HL-60 (cell line): ENCODE data around the gene ARMS2.

Experiments used
- GABPA ChIP-seq: IDR thresholded peaks from 2 replicates; pipeline ENCODE4 v1.6.1; 2012; ENCODE audit warnings: low read depth
- TF ChIP-seq, protein P1 (sequence below): IDR thresholded peaks from one replicate; pipeline ENCODE4 v1.5.1; 2011; ENCODE audit warnings: low read length, control low read depth, inconsistent platforms; ENCODE audit not compliant: insufficient read depth
- TF ChIP-seq, protein P2 (sequence below): IDR thresholded peaks from 2 replicates; pipeline ENCODE4 v1.6.1; 2012; ENCODE audit warnings: low read depth; ENCODE audit not compliant: insufficient replicate concordance

DNA sequence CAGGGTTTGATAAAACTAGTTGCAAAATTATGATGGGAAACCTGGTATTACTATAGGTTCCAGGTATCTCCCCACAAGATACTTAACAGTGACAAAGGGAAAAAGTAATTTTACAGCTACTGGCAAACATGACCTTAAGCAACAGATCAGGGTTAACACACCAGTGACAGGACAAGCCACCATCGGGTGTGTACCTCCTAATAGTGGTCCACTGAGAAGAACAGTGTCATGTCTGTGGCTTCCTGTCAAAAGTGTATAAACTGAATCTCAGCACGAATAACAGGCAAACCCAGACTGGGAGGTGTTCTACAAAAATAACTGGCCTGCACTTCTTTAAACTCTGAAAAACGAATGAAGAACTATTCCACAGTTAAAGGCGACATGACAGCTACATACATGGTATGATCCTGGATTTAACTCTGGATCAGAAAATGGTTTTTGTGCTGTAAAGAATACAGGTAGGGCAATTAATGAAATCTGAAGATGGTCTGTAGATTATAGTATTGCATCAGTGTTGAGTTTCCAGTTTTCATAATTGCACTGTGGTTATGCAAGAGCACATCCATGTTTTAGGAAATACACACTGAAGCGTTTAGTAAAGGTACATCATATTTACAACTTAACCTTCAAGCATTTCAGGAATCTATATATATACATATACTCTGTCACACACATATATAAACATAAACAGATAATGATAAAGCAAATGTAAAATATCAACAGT lies 32.0 kb upstream of the ARMS2 start:
- TF ChIP-seq, protein P1, sequence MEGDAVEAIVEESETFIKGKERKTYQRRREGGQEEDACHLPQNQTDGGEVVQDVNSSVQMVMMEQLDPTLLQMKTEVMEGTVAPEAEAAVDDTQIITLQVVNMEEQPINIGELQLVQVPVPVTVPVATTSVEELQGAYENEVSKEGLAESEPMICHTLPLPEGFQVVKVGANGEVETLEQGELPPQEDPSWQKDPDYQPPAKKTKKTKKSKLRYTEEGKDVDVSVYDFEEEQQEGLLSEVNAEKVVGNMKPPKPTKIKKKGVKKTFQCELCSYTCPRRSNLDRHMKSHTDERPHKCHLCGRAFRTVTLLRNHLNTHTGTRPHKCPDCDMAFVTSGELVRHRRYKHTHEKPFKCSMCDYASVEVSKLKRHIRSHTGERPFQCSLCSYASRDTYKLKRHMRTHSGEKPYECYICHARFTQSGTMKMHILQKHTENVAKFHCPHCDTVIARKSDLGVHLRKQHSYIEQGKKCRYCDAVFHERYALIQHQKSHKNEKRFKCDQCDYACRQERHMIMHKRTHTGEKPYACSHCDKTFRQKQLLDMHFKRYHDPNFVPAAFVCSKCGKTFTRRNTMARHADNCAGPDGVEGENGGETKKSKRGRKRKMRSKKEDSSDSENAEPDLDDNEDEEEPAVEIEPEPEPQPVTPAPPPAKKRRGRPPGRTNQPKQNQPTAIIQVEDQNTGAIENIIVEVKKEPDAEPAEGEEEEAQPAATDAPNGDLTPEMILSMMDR: no peak
- TF ChIP-seq GABPA: no peak
- TF ChIP-seq, protein P2, sequence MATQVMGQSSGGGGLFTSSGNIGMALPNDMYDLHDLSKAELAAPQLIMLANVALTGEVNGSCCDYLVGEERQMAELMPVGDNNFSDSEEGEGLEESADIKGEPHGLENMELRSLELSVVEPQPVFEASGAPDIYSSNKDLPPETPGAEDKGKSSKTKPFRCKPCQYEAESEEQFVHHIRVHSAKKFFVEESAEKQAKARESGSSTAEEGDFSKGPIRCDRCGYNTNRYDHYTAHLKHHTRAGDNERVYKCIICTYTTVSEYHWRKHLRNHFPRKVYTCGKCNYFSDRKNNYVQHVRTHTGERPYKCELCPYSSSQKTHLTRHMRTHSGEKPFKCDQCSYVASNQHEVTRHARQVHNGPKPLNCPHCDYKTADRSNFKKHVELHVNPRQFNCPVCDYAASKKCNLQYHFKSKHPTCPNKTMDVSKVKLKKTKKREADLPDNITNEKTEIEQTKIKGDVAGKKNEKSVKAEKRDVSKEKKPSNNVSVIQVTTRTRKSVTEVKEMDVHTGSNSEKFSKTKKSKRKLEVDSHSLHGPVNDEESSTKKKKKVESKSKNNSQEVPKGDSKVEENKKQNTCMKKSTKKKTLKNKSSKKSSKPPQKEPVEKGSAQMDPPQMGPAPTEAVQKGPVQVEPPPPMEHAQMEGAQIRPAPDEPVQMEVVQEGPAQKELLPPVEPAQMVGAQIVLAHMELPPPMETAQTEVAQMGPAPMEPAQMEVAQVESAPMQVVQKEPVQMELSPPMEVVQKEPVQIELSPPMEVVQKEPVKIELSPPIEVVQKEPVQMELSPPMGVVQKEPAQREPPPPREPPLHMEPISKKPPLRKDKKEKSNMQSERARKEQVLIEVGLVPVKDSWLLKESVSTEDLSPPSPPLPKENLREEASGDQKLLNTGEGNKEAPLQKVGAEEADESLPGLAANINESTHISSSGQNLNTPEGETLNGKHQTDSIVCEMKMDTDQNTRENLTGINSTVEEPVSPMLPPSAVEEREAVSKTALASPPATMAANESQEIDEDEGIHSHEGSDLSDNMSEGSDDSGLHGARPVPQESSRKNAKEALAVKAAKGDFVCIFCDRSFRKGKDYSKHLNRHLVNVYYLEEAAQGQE: no peak
